ENCODE measurements around the gene PANK1.

PANK1 gene

DNA sequence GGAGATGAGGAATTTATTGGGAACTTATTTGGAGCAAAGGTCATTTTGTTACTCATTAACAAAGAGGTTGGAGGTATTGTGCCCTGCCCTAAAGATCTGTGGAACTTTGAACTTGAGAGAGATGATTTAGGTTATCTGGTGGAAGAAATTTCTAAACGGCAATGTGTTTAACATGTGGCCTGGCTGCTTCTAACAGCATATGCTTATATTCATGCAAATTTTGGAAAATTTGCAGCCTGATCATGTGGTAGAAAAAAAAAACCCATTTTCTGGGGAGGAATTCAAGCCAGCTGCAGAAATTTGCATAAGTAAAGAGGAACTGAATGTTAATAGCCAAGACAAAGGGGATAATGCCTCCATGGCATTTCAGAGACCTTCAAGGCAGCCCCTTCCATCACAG, 10.7 kb upstream of the PANK1 start:
- ATAC-seq: no peak
- TF ChIP-seq ZFP3 (CRISPR knock-in tag; IDR thresholded peaks at IDR 0.05) (no peak), POU6F1 (CRISPR knock-in tag; IDR thresholded peaks at IDR 0.05; ENCODE audit: borderline replicate concordance, low read depth) (no peak), PPARA (CRISPR knock-in tag; IDR thresholded peaks at IDR 0.05; ENCODE audit: borderline replicate concordance) (no peak), RARB (CRISPR knock-in tag; IDR thresholded peaks at IDR 0.05) (no peak), ZNF8 (CRISPR knock-in tag; IDR thresholded peaks at IDR 0.05) (no peak), GLIS3 (CRISPR knock-in tag; IDR thresholded peaks at IDR 0.05) (no peak), ZFP30 (CRISPR knock-in tag; IDR thresholded peaks at IDR 0.05) (no peak), SNAI2 (CRISPR knock-in tag; IDR thresholded peaks at IDR 0.05) (no peak), ARNTL (CRISPR knock-in tag; IDR thresholded peaks at IDR 0.05; ENCODE audit: borderline replicate concordance, low read depth) (no peak), TCF4 (CRISPR knock-in tag; IDR thresholded peaks at IDR 0.05; ENCODE audit: borderline replicate concordance) (no peak), ZNF70 (CRISPR knock-in tag; IDR thresholded peaks at IDR 0.05) (no peak), BACH2 (CRISPR knock-in tag; IDR thresholded peaks at IDR 0.05; ENCODE audit: borderline replicate concordance) (no peak), TSHZ2 (CRISPR knock-in tag; IDR thresholded peaks at IDR 0.05) (no peak), CSDC2 (CRISPR knock-in tag; IDR thresholded peaks at IDR 0.05) (no peak)

- TF ChIP-seq TSHZ2 (CRISPR knock-in tag; IDR thresholded peaks at IDR 0.05) (no peak), ZNF565 (CRISPR knock-in tag; conservative IDR thresholded peaks at IDR 0.05; ENCODE audit: low read depth) (no peak), POU6F1 (CRISPR knock-in tag; IDR thresholded peaks at IDR 0.05; ENCODE audit: borderline replicate concordance, low read depth) (no peak), ZC3H10 (CRISPR knock-in tag; IDR thresholded peaks at IDR 0.05) (no peak), CREB5 (CRISPR knock-in tag; IDR thresholded peaks at IDR 0.05; ENCODE audit: low read depth) (no peak), ZFP3 (CRISPR knock-in tag; IDR thresholded peaks at IDR 0.05) (no peak), ZFP30 (CRISPR knock-in tag; IDR thresholded peaks at IDR 0.05) (no peak), OSR1 (CRISPR knock-in tag; IDR thresholded peaks at IDR 0.05) (no peak)
- TF ChIP-seq, protein P1, sequence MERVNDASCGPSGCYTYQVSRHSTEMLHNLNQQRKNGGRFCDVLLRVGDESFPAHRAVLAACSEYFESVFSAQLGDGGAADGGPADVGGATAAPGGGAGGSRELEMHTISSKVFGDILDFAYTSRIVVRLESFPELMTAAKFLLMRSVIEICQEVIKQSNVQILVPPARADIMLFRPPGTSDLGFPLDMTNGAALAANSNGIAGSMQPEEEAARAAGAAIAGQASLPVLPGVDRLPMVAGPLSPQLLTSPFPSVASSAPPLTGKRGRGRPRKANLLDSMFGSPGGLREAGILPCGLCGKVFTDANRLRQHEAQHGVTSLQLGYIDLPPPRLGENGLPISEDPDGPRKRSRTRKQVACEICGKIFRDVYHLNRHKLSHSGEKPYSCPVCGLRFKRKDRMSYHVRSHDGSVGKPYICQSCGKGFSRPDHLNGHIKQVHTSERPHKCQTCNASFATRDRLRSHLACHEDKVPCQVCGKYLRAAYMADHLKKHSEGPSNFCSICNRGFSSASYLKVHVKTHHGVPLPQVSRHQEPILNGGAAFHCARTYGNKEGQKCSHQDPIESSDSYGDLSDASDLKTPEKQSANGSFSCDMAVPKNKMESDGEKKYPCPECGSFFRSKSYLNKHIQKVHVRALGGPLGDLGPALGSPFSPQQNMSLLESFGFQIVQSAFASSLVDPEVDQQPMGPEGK (CRISPR knock-in tag; IDR thresholded peaks at IDR 0.05; ENCODE audit: borderline replicate concordance): no peak
- ATAC-seq: no peak
These were observed 8.4 kb upstream of the PANK1 start for GRCh38 chr10:89653410-89653869.

All from SK-N-SH treated with all-trans-retinoic acid at 6 μM for 48 hours (cell line).